ENCODE measurements around the gene RALB. TPM values are rescaled to one million over a fixed set of nuclear protein-coding genes. Genes with fewer than 3 reads are reported as not detected.

RALB gene
- total RNA-seq, 4 donors from 2014 or later = 41.5 to 59.1 (median 54.4) TPM

DNA sequence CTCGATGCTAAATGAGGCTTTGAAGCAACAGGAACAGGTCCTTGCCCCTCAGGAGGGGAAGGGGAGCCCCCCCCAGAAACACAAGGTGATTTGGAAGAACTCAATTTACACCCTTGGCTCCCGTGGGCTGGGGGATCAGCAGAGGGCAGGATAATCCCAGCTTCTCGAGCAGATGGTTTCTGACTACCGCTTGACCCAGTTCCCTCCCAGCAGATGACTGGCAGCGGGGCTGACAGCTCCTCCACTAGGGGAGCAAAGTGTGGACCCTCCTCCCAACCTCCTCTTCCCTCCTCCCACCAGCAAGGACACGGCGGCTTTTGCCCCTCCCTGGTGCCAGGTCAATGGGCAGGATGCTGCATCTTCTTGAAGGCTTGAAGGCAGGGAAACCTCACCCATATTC, 89.8 kb downstream of the RALB start:
- Histone ChIP-seq H3K4me1 (peaks cover 33 to 46% (median 42%) of the 10 kb centered on the region in 4 donors), H3K36me3 (no peaks in the 10 kb centered on the region), H3K4me3 (no peak overlapping the region), H3K9me3 (no peaks in the 10 kb centered on the region), H3K27me3 (peaks cover 0 to 93% (median 46%) of the 10 kb centered on the region in 4 donors), H3K27ac (replicated peaks in 1 of 4) (no peak overlapping the region)
- 55% methylated on average over 7 of the region's 7 CpGs for WGBS
- DNase-seq (ENCODE audit: extremely low spot score) = no peak
- TF ChIP-seq POLR2AphosphoS5 (IDR thresholded peaks at IDR 0.05) = no peak
- no peak for TF ChIP-seq POLR2A (IDR thresholded peaks at IDR 0.05; ENCODE audit: low read depth)
- TF ChIP-seq, protein P1, sequence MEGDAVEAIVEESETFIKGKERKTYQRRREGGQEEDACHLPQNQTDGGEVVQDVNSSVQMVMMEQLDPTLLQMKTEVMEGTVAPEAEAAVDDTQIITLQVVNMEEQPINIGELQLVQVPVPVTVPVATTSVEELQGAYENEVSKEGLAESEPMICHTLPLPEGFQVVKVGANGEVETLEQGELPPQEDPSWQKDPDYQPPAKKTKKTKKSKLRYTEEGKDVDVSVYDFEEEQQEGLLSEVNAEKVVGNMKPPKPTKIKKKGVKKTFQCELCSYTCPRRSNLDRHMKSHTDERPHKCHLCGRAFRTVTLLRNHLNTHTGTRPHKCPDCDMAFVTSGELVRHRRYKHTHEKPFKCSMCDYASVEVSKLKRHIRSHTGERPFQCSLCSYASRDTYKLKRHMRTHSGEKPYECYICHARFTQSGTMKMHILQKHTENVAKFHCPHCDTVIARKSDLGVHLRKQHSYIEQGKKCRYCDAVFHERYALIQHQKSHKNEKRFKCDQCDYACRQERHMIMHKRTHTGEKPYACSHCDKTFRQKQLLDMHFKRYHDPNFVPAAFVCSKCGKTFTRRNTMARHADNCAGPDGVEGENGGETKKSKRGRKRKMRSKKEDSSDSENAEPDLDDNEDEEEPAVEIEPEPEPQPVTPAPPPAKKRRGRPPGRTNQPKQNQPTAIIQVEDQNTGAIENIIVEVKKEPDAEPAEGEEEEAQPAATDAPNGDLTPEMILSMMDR (IDR thresholded peaks at IDR 0.05) = no peak
- TF ChIP-seq EP300 (IDR thresholded peaks at IDR 0.05) = no peak
- intact Hi-C loops (cut with DNase I) = loop anchor here (5.0 to 10.0 kb wide), 2 partner anchors 210 to 732 kb away; no protein-coding TSS in a partner anchor

- Histone ChIP-seq H3K4me3 (peak overlapping the region in 3 of 4 donors; percentile 61 to 70 (median 62)), H3K9me3 (no peaks in the 10 kb centered on the region), H3K36me3 (no peaks in the 10 kb centered on the region), H3K4me1 (peaks cover 36 to 50% (median 46%) of the 10 kb centered on the region in 4 donors), H3K27ac (replicated peaks in 1 of 4) (no peak overlapping the region), H3K27me3 (peaks cover 0 to 96% (median 50%) of the 10 kb centered on the region in 4 donors)
- no CpG with 5 or more reads among the region's 5 CpGs for WGBS
- no peak for DNase-seq (ENCODE audit: extremely low spot score)
- TF ChIP-seq POLR2AphosphoS5 (IDR thresholded peaks at IDR 0.05) (no peak), POLR2A (IDR thresholded peaks at IDR 0.05; ENCODE audit: low read depth) (no peak), EP300 (IDR thresholded peaks at IDR 0.05) (no peak)
- TF ChIP-seq, protein P1 (IDR thresholded peaks at IDR 0.05) = no peak
- intact Hi-C loops (cut with DNase I) = loop anchor here (1.0 to 10.0 kb wide), 3 partner anchors 209 to 732 kb away; no protein-coding TSS in a partner anchor
Measured at GRCh38 chr2:120343100-120343432, 90.4 kb downstream of the RALB start.

GRCh38 chr2:120343433-120344105, 90.9 kb downstream of the RALB start:
- no peaks in the 10 kb centered on the region for H3K36me3 ChIP-seq
- H3K4me1 ChIP-seq = peaks cover 36 to 50% (median 46%) of the 10 kb centered on the region in 4 donors
- H3K27me3 ChIP-seq = peaks cover 0 to 97% (median 52%) of the 10 kb centered on the region in 4 donors
- H3K4me3 ChIP-seq = peak overlapping the region; percentile 60 to 70 (median 62)
- WGBS = 38% methylated on average over 8 of the region's 43 CpGs
- intact Hi-C loops (cut with DNase I) = loop anchor here (1.0 to 10.0 kb wide), 3 partner anchors 209 to 731 kb away; no protein-coding TSS in a partner anchor
- H3K27ac ChIP-seq (replicated peaks in 1 of 4) = peak overlapping the region in 1 of 4 donors; percentile 34
- peak; percentile 94 for DNase-seq (ENCODE audit: extremely low spot score)
- TF ChIP-seq POLR2AphosphoS5 (IDR thresholded peaks at IDR 0.05) (peak; percentile 48 to 53), EP300 (IDR thresholded peaks at IDR 0.05) (no peak), POLR2A (IDR thresholded peaks at IDR 0.05; ENCODE audit: low read depth) (no peak)
- TF ChIP-seq, protein P1 (IDR thresholded peaks at IDR 0.05) = peak; percentile 79 to 84 (median 82)
- no peaks in the 10 kb centered on the region for H3K9me3 ChIP-seq

Small RNA genes lying within 50 kb of the gene (small RNA-seq; reads per million reads assigned to genes)
- 0 reads per million in 3 donors for gene MTND4LP14

Other genes starting within 250 kb of the RALB start
- 10 to 100 TPM; 16.0 to 30.3 (median 21.6) TPM for gene EPB41L5, start 239.8 kb upstream of the RALB start, total RNA-seq
- 10 to 100 TPM; 21.6 to 33.8 (median 31.9) TPM for gene TMEM185B, start 29.5 kb upstream of the RALB start, total RNA-seq
- 10 to 100 TPM in 1 of 4 donors, 1 to 10 TPM in 3; 1.2 to 13.9 (median 7.2) TPM for gene INHBB, start 93.3 kb downstream of the RALB start, total RNA-seq

All from esophagus muscularis mucosa (tissue), 4 donors.